NCI-H1105 treated with DMSO at 0.1 percent for 48 hours (cell line): ENCODE data around the gene TBC1D4.

Experiments used
- DNase-seq: peaks from one replicate; lab custom pipeline; 2025; lab: John Stamatoyannopoulos, UW

The TBC1D4 gene

GRCh38 chr13:75418186-75418843, 63.7 kb downstream of the TBC1D4 start:
- DNase-seq = no peak

GRCh38 chr13:75417656-75418055, 64.3 kb downstream of the TBC1D4 start:
- DNase-seq = no peak

GRCh38 chr13:75417012-75417384, 65.0 kb downstream of the TBC1D4 start:
- DNase-seq = no peak

- DNase-seq = no peak
These were observed 65.5 kb downstream of the TBC1D4 start for GRCh38 chr13:75416327-75417011.

- no peak for DNase-seq
These were observed 66.3 kb downstream of the TBC1D4 start for GRCh38 chr13:75415694-75416093.

- no peak for DNase-seq
These were observed 66.8 kb downstream of the TBC1D4 start for GRCh38 chr13:75415171-75415570.

GRCh38 chr13:75414036-75414827, 67.7 kb downstream of the TBC1D4 start:
- DNase-seq = no peak

- DNase-seq = no peak
These were observed 69.9 kb downstream of the TBC1D4 start for GRCh38 chr13:75411924-75412537.

- no peak for DNase-seq
These were observed 71.8 kb downstream of the TBC1D4 start for GRCh38 chr13:75410207-75410606.

- no peak for DNase-seq
These were observed 74.0 kb downstream of the TBC1D4 start for GRCh38 chr13:75407998-75408397.

GRCh38 chr13:75407473-75407872, 74.5 kb downstream of the TBC1D4 start:
- DNase-seq = no peak

- no peak for DNase-seq
These were observed 75.8 kb downstream of the TBC1D4 start for GRCh38 chr13:75405976-75406703.

GRCh38 chr13:75404726-75405125, 77.2 kb downstream of the TBC1D4 start:
- DNase-seq = no peak

- DNase-seq = no peak
These were observed 79.2 kb downstream of the TBC1D4 start for GRCh38 chr13:75402787-75403186.

- no peak for DNase-seq
These were observed 81.2 kb downstream of the TBC1D4 start for GRCh38 chr13:75400775-75401174.

- no peak for DNase-seq
These were observed 82.1 kb downstream of the TBC1D4 start for GRCh38 chr13:75399879-75400217.

GRCh38 chr13:75399168-75399878, 82.6 kb downstream of the TBC1D4 start:
- no peak for DNase-seq

GRCh38 chr13:75398072-75398471, 83.9 kb downstream of the TBC1D4 start:
- DNase-seq = no peak

GRCh38 chr13:75395901-75396300, 86.1 kb downstream of the TBC1D4 start:
- DNase-seq = no peak

- no peak for DNase-seq
These were observed 86.9 kb downstream of the TBC1D4 start for GRCh38 chr13:75395066-75395465.

GRCh38 chr13:75393839-75394520, 88.0 kb downstream of the TBC1D4 start:
- DNase-seq = no peak
